ENCODE data around the gene ACADM.
A peak's percentile ranks its signal among the peaks of the same experiment; 100 is the strongest.
"Not testable (repeated sequence)": the region's sequence is repeated elsewhere in the genome, so short reads cannot be mapped to it uniquely, and the experiment has no call there.

The ACADM gene

GRCh38 chr1:75724472-75725022 lies at the start of gene ACADM:
Gene ACADM (plus strand): TSS chr1:75724709. CDS start chr1:75724788, 79 bp downstream.
- peak; percentile 90 for DNase-seq

DNA sequence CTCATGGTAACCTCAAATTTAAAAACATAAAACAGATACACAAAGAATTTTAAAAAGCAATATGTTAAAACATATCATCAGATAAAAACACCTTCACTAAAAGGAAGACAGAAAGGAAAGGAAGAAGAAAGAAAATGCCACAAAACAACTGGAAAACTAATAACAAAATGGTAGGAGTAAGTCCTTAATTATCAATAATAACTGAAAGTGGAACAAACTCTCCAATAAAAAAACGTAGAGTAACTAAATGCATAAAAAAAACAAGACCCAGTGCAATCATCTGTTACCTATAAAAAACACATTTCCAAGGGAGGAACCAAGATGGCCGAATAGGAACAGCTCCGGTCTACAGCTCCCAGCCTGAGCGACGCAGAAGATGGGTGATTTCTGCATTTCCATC lies 47.1 kb upstream of the ACADM start:
- DNase-seq: no peak

DNA sequence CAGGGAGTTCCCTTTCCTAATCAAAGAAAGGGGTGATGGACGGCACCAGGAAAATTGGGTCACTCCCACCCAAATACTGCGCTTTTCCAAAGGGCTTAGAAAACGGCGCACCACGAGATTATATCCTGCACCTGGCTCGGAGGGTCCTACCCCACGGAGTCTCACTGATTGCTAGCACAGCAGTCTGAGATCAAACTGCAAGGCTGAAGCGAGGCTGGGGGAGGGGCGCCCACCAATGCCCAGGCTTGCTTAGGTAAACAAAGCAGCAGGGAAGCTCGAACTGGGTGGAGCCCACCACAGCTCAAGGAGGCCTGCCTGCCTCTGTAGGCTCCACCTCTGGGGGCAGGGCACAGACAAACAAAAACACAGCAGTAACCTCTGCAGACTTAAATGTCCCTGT lies 46.5 kb upstream of the ACADM start:
- DNase-seq: not testable (repeated sequence)

DNA sequence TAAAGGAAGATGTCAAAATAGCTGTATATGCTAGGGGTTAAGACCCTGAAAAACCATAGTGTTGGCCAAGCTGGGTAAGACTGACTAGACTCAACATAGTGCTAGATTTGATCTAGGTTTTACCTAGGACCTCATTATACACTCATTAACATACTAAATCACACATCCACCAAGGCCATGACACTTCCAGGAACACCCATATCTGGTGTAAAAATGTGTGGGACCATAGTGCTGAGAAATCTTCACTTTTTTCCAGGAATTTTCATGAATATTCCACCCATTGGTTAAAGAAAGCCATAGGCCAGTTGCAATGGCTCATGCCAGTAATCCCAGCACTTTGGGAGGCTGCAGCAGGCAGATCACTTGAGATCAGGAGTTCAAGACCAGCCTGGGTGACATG lies 34.0 kb upstream of the ACADM start:
- no peak for DNase-seq

GRCh38 chr1:75693551-75693950 lies 31.0 kb upstream of the ACADM start:
- no peak for DNase-seq

GRCh38 chr1:75696000-75696399 lies 28.5 kb upstream of the ACADM start:
- no peak for DNase-seq

DNA sequence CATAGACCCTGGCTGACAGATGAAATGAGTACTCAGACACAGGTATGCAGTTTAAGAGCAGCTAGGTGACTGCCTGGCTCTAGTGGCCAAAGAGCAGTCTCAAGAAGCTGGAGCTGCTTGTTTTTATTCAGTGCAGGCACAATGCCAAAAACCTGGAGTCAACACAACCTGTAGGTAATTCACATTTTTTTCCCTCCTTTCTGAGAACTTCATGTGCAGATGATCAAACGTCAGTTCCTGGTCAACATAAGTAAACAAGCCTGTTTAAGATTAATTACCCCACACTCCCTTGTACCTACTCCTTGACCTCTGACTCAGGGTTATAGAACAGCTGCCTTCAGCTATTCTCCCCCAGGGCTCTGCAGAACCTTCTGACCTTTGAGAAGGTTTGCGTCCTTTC lies 17.3 kb upstream of the ACADM start:
- DNase-seq: no peak

- no peak for DNase-seq
Measured at GRCh38 chr1:75708910-75709309, 15.6 kb upstream of the ACADM start.

DNA sequence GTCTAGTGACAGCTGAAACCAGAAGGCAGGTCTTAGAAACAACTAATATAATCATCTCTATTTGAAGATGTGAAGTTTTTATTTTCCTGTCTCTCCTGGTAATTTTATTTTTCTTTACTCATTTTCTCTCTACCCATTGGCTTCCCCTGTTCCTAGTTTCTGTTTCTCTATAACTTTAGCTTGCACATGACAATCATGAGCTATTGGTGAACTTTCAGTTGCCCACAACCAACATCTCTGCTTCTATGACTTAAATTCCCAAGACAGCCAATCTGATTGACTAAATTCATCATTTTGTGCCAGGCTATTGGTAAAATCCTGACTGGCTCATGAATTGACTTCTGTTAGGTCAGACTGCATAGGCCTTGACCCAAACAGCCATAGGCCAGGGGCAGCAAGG lies 13.7 kb upstream of the ACADM start:
- DNase-seq: no peak

DNA sequence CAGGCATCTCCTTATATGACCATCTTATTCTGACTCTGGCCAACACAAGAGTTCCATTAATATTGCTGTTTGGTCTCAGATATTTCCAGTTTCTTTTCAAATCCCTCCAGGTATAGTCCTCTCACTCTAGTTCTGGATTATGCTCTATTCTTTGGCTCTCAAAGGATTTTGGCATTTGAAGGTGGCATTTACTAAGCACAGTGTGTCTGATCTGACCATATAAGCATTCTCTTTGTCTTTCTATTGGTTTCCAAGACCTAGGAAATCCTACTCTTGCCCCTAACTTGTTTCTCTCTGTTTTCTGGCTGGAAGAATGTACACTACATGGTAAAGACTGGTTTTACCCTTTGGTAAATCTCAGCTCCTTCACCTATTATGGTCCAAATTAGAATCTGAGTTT lies 12.7 kb upstream of the ACADM start:
- DNase-seq: no peak

DNA sequence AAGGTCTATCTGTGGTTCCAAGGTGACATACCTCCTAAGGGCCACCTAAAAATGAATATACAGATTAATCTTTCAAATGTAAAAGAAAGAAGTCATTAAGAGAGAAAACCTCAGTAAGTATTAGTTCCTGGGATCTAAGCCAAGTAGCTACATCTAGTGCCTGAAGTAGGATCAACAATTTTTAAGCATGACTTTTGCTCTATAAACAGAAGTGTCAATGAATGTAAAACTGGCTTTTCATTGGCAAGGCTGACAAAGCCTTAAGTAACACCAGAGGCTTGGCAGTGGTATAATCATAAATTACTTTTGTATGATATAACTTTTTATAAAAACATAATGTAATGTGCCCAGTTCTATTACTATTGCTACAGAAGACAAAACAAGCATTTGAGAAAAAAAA lies 12.2 kb upstream of the ACADM start:
- DNase-seq: no peak

- DNase-seq: no peak
Measured at GRCh38 chr1:75719810-75720209, 4.7 kb upstream of the ACADM start.

DNA sequence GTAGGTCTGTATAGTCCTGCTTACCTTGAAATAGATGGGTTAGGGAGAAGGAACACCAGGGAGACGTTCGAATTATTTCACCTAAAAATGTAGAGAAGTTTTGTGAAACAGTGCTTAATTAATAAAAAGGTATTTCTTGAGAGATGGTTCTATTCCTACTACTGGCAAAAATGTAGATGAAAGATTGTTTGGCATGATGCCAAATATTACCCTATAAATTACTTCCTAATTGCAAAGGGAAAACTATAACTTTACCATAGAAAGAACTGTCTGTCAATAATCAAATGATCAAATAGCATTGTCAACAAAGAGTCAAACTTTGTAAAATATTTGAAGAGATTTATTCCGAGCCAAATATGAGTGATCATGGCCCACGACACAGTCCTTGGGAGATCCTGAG lies 4.2 kb upstream of the ACADM start:
- DNase-seq: no peak

GRCh38 chr1:75720820-75721219 lies 3.7 kb upstream of the ACADM start:
- no peak for DNase-seq

GRCh38 chr1:75722246-75722645 lies 2.3 kb upstream of the ACADM start:
- not testable (repeated sequence) for DNase-seq

- no peak for DNase-seq
Measured at GRCh38 chr1:75722966-75723365, 1.5 kb upstream of the ACADM start.

DNA sequence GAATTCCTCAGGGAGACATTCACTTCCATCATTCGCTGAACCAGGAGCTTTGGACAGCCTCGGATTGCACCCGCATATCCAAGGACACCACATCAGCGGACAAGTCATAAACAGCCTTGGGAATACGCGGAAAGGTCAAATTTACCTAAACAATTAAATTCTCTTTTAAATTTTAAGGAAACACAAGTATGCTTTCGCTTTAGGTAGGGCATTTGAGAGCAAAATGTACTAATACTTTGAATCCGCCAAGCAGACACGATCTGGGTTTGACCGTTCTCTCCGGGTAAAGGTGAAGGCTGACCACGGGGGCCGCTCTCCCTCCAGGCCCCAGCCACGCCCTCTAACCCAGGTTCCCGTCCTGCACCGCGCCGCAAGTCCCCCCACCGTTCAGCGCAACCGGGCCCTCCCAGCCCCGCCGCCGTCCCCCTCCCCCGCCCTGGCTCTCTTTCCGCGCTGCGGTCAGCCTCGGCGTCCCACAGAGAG lies 479 bp upstream of the ACADM start:
- peak; percentile 87 for DNase-seq

DNA sequence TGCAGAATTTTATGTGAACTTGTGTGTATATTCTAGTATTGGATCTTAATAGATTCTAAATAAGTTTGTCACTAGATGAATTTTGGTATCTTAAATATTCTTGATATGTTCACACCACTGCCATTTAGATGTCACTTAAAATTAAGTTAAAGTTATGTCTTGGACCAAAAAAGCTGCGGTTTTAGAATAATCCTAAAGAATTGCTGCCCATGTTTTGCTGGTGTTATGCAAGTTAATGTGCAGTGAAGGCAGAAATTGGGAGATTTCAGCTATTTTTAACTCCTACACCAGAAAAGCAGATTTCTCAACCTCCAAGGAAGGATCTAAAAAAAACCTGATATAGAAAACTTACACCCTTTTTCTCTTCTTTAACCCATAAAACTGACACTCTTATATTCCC lies 757 bp downstream of the ACADM start:
- DNase-seq: no peak

DNA sequence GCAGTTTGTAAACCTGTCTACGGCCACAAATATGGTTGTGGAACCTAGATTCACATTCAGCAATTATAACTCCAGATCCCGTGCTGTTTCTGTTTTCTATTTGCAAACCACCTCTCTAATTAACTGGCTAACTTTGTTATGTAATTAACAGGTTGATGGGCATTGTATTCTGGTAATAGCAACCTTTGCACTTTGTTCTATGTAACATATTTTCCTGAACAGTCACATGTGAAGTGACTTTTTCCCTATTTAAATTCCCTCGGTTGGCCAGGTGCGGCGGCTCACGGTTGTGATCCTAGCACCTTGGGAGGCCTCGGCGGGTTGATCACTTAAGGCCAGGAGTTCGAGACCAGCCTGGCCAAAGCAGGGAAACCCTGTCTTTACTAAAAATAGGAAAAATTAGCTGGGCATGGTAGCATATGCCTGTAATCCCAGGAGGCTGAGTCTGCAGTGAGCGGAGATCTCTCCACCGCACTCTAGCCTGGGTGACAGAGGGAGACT lies 1.4 kb downstream of the ACADM start:
- DNase-seq: no peak

- no peak for DNase-seq
Measured at GRCh38 chr1:75727571-75727970, 3.1 kb downstream of the ACADM start.

GRCh38 chr1:75730432-75730831 lies 5.9 kb downstream of the ACADM start:
- DNase-seq: no peak

DNA sequence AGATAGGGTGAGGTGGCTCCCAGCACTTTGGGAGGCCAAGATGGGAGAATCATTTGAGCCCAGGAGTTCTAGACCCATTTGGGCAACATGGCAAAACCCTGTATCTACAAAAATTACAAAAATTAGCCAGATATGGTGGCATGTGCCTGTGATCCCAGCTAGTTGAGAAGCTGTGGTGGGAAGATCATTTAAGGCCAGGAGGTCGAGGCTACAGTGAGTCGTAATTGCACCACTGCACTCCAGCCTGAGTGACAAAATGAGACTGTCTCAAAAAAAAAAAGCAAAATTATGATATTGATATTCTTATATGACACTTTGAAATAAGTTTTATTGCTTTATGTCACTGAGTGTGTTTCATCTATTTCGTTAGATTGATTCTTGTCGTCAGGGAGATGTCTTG lies 7.4 kb downstream of the ACADM start:
- no peak for DNase-seq

DNA sequence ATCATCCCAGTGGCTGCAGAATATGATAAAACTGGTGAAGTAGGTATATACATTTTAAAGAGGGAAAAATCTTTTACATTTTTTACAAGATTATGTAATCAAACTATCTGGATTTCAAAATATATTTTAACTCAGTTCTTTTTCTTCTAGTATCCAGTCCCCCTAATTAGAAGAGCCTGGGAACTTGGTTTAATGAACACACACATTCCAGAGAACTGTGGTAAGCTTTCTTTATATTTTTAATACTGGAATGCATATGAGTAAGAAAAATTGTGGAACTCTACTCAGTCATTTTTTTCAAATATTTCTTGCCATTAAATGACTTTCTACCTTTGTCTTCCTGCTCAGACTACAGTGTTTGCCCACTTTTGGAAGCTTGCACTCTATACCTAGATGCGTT lies 8.2 kb downstream of the ACADM start:
- no peak for DNase-seq

GRCh38 chr1:75733661-75734060 lies 9.2 kb downstream of the ACADM start:
- DNase-seq: no peak

GRCh38 chr1:75736016-75736415 lies 11.5 kb downstream of the ACADM start:
- DNase-seq: no peak

All from femur (tissue), 1 donor.